H1 (cell line): ENCODE data around the gene PLEKHG3. TPM values are rescaled to one million over a fixed set of nuclear protein-coding genes. Genes with fewer than 3 reads are reported as not detected.

ENCODE experiments used
- CTCF ChIA-PET: fragments of 300-600 bp; sonication (Branson Sonifier 250); formaldehyde crosslinking; loops from one replicate; lab custom pipeline; 2021; ENCODE audit not compliant: partially characterized antibody; lab: Charles Lee
- POLR2A ChIA-PET: fragments of 300-600 bp; sonication (Branson Sonifier 250); formaldehyde crosslinking; loops from one replicate; lab custom pipeline; 2021; ENCODE audit warnings: inconsistent platforms; ENCODE audit not compliant: partially characterized antibody; lab: Charles Lee
- DNase-seq, 2 experiments: peaks; one replicate each; pipeline versions ENCODE4 v3.0.0 to v3.0.0-alpha.2; 2010 to 2022; ENCODE audit warnings: low spot score in 2 of 2, low read depth in 1 of 2, mixed read lengths in 1 of 2
- FAIRE-seq: peaks from 2 replicates; lab custom pipeline; 2011; peaks lifted over from hg19 to GRCh38; lab: Jason Lieb, UNC
- H2AFZ ChIP-seq: 2 replicates; pipeline ENCODE4 v1.8.1; 2012; ENCODE audit warnings: low read length, inconsistent platforms
- H2AK5ac ChIP-seq: 2 replicates; pipeline ENCODE4 v1.6.1; 2013; ENCODE audit warnings: low read depth, low read length
- H2BK120ac ChIP-seq: replicated peaks from 2 replicates; pipeline ENCODE3; 2013; ENCODE audit warnings: low read depth, low read length, inconsistent platforms
- H2BK12ac ChIP-seq: 2 replicates; pipeline ENCODE4 v1.6.1; 2013; ENCODE audit warnings: low read depth, low read length
- H2BK15ac ChIP-seq: 2 replicates; pipeline ENCODE4 v1.6.1; 2013; ENCODE audit warnings: low read length
- H2BK20ac ChIP-seq: 2 replicates; pipeline ENCODE4 v1.6.1; 2013; ENCODE audit warnings: low read length
- H2BK5ac ChIP-seq: 2 replicates; pipeline ENCODE4 v1.6.1; 2013; ENCODE audit warnings: low read depth, low read length
- H3K14ac ChIP-seq: 2 replicates; pipeline ENCODE4 v1.6.1; 2013; ENCODE audit warnings: inconsistent platforms; ENCODE audit not compliant: insufficient read length
- H3K18ac ChIP-seq: 2 replicates; pipeline ENCODE4 v1.6.1; 2013; ENCODE audit warnings: low read length; ENCODE audit errors: extremely low read depth
- H3K23ac ChIP-seq: 2 replicates; pipeline ENCODE4 v1.6.1; 2013; ENCODE audit warnings: inconsistent platforms; ENCODE audit not compliant: insufficient read length
- H3K23me2 ChIP-seq: 2 replicates; pipeline ENCODE4 v1.6.1; 2013; ENCODE audit warnings: low read depth, low read length
- H3K27ac ChIP-seq: 2 replicates; pipeline ENCODE4 v1.6.1; 2011; ENCODE audit warnings: low read depth, low read length, inconsistent platforms
- H3K27me3 ChIP-seq, 4 experiments: replicated peaks in 1 of 4; 1 replicate in 1 of 4; 2 replicates in 3 of 4; pipeline versions ENCODE4 v1.6.1 to v1.8.1; 2011 to 2013; ENCODE audit warnings: low read length in 3 of 4, mild to moderate bottlenecking in 3 of 4, inconsistent platforms in 2 of 4, mixed read lengths in 2 of 4, moderate library complexity in 1 of 4; ENCODE audit not compliant: control insufficient read depth in 3 of 4, insufficient read depth in 3 of 4; ENCODE audit errors: extremely low read depth in 1 of 4
- H3K36me3 ChIP-seq, 4 experiments: 2 replicates each; pipeline versions ENCODE4 v1.6.1 to v1.8.1; 2011 to 2013; ENCODE audit warnings: mild to moderate bottlenecking in 4 of 4, low read length in 3 of 4, moderate library complexity in 2 of 4, control low read depth in 1 of 4, inconsistent platforms in 1 of 4; ENCODE audit not compliant: insufficient read depth in 4 of 4, control insufficient read depth in 2 of 4
- H3K4ac ChIP-seq: replicated peaks from 2 replicates; pipeline ENCODE3; 2013; ENCODE audit warnings: low read length, low read depth, mixed read lengths, inconsistent platforms; ENCODE audit not compliant: insufficient read length
- H3K4me1 ChIP-seq, 4 experiments: replicated peaks in 1 of 4; 1 replicate in 1 of 4; 2 replicates in 3 of 4; pipeline versions ENCODE4 v1.6.1 to v1.8.1; 2011 to 2013; ENCODE audit warnings: low read length in 3 of 4, inconsistent platforms in 2 of 4, mixed read lengths in 1 of 4; ENCODE audit not compliant: insufficient read depth in 4 of 4, control insufficient read depth in 3 of 4
- H3K4me2 ChIP-seq, 2 experiments: 2 replicates each; pipeline versions ENCODE4 v1.6.1 to v1.8.1; 2011 to 2013; ENCODE audit warnings: low read depth in 2 of 2, low read length in 2 of 2, control low read depth in 1 of 2, inconsistent platforms in 1 of 2, mild to moderate bottlenecking in 1 of 2; ENCODE audit not compliant: insufficient read depth in 1 of 2
- H3K4me3 ChIP-seq, 4 experiments: fragments of 200-600, 300-600 bp in 1 of 4; sonication (generic), shearing (Covaris generic), sonication (Bioruptor Twin) in 1 of 4; 2 replicates each; pipeline versions ENCODE4 v1.5.1 to v1.8.1; 2011 to 2016; ENCODE audit warnings: low read length in 4 of 4, low read depth in 3 of 4, control low read depth in 2 of 4, inconsistent platforms in 2 of 4, mild to moderate bottlenecking in 2 of 4, mixed read lengths in 1 of 4, moderate library complexity in 1 of 4; ENCODE audit not compliant: insufficient read depth in 2 of 4; ENCODE audit errors: extremely low read depth in 1 of 4
- H3K56ac ChIP-seq: replicated peaks from 2 replicates; pipeline ENCODE3; 2013; ENCODE audit warnings: low read depth, mild to moderate bottlenecking, mixed read lengths, low read length, inconsistent platforms; ENCODE audit not compliant: insufficient read length
- H3K79me1 ChIP-seq: 2 replicates; pipeline ENCODE4 v1.6.1; 2013; ENCODE audit warnings: low read depth, low read length, control low read depth
- H3K79me2 ChIP-seq, 2 experiments: 2 replicates each; pipeline versions ENCODE4 v1.6.1 to v1.8.1; 2012 to 2013; ENCODE audit warnings: low read length in 2 of 2, mild to moderate bottlenecking in 2 of 2, inconsistent platforms in 1 of 2; ENCODE audit not compliant: insufficient read depth in 2 of 2, control insufficient read depth in 1 of 2
- H3K9ac ChIP-seq, 4 experiments: replicated peaks in 1 of 4; 1 replicate in 1 of 4; 2 replicates in 3 of 4; pipeline versions ENCODE4 v1.6.1 to v1.8.1; 2011 to 2013; ENCODE audit warnings: low read depth in 3 of 4, low read length in 3 of 4, control low read depth in 2 of 4, mild to moderate bottlenecking in 2 of 4, moderate library complexity in 2 of 4, inconsistent platforms in 1 of 4; ENCODE audit errors: extremely low read depth in 1 of 4
- H3K9me3 ChIP-seq, 2 experiments: 2 replicates each; pipeline versions ENCODE4 v1.6.1 to v1.8.1; 2012 to 2013; ENCODE audit warnings: mild to moderate bottlenecking in 2 of 2, moderate library complexity in 2 of 2, control low read depth in 1 of 2, inconsistent platforms in 1 of 2, low read depth in 1 of 2, low read length in 1 of 2, mixed read lengths in 1 of 2; ENCODE audit not compliant: insufficient read depth in 2 of 2
- H4K20me1 ChIP-seq, 2 experiments: replicated peaks in 1 of 2; 2 replicates each; pipeline versions ENCODE3 to v1.8.1; 2011 to 2013; ENCODE audit warnings: inconsistent platforms in 2 of 2, low read length in 2 of 2, mild to moderate bottlenecking in 1 of 2; ENCODE audit not compliant: insufficient read depth in 2 of 2, control insufficient read depth in 1 of 2
- H4K5ac ChIP-seq: 2 replicates; pipeline ENCODE4 v1.6.1; 2013; ENCODE audit warnings: low read length, low read depth, mixed read lengths, inconsistent platforms; ENCODE audit not compliant: insufficient read length
- H4K8ac ChIP-seq: 2 replicates; pipeline ENCODE4 v1.8.0; 2013; ENCODE audit warnings: mild to moderate bottlenecking, moderate library complexity, low read length, inconsistent platforms; ENCODE audit not compliant: insufficient read depth; ENCODE audit errors: extremely low read depth
- H4K91ac ChIP-seq: replicated peaks from 2 replicates; pipeline ENCODE3; 2013; ENCODE audit warnings: low read length, mixed read lengths, inconsistent platforms; ENCODE audit not compliant: insufficient read length
- ATF2 ChIP-seq: IDR thresholded peaks from 2 replicates; pipeline ENCODE4 v1.6.1; 2012; ENCODE audit warnings: low read length, inconsistent platforms
- GABPA ChIP-seq: IDR thresholded peaks from 2 replicates; pipeline ENCODE4 v1.6.1; 2011; ENCODE audit warnings: mild to moderate bottlenecking, low read length, moderate library complexity, borderline replicate concordance; ENCODE audit not compliant: insufficient read depth
- HDAC2 ChIP-seq, 2 experiments: fragments of 300-600 bp in 1 of 2; sonication (generic) in 1 of 2; IDR thresholded peaks; 2 replicates each; pipeline ENCODE4 v1.6.1; 2011 to 2012; ENCODE audit warnings: low read depth in 2 of 2, low read length in 2 of 2, mild to moderate bottlenecking in 2 of 2, moderate library complexity in 2 of 2, borderline replicate concordance in 1 of 2, inconsistent platforms in 1 of 2
- KDM1A ChIP-seq: fragments of 200-600, 300-600 bp; sonication (generic); IDR thresholded peaks from 2 replicates; pipeline ENCODE4 v1.7.1; 2016; ENCODE audit warnings: mild to moderate bottlenecking, low read length, borderline replicate concordance
- NRF1 ChIP-seq: IDR thresholded peaks from 2 replicates; pipeline ENCODE4 v1.6.1; 2011; ENCODE audit warnings: mild to moderate bottlenecking, low read depth, low read length, improper control_type of control experiment
- SIN3A ChIP-seq, 2 experiments: IDR thresholded peaks in 1 of 2; conservative IDR thresholded peaks in 1 of 2; 2 replicates each; pipeline ENCODE4 v1.6.1; 2011 to 2012; ENCODE audit warnings: low read length in 2 of 2, improper control_type of control experiment in 1 of 2, low read depth in 1 of 2, mild to moderate bottlenecking in 1 of 2
- SUZ12 ChIP-seq: fragments of 200-600 bp; sonication (generic); IDR thresholded peaks from 2 replicates; pipeline ENCODE4 v1.6.1; 2012; ENCODE audit warnings: mild to moderate bottlenecking, inconsistent platforms, low read length, moderate library complexity, mixed read lengths
- WGBS, 2 experiments: shearing (Covaris generic) in 1 of 2; methylation state at CpG; one replicate each; pipeline versions ENCODE4 v1.1.6 to v1.1.7; 2013 to 2015; ENCODE audit warnings: low lambda C conversion rate in 2 of 2, mixed read lengths in 2 of 2, inconsistent platforms in 1 of 2, low coverage in 1 of 2, missing lambda C conversion rate in 1 of 2; ENCODE audit not compliant: insufficient replicate concordance in 2 of 2, insufficient coverage in 1 of 2, insufficient read length in 1 of 2; ENCODE audit errors: extremely low coverage in 1 of 2, missing lambda C conversion rate in 1 of 2; 5-methylcytosine and 5-hydroxymethylcytosine counted together
- polyA plus RNA-seq, 7 experiments: library from polyadenylated mRNA; depleted of rRNA in 3 of 7; stranded (reverse) in 5 of 7; unstranded in 2 of 7; fragments of >200 nt in 5 of 7; fragments of 200-250 nt in 2 of 7; gene quantifications; 1 replicate in 5 of 7; 2 replicates in 1 of 7; 4 replicates in 1 of 7; pipeline versions ENCODE4 v1.2.1 to v1.2.3, GENCODE V29; 2011 to 2013; ENCODE audit warnings: missing spikeins in 2 of 7, mixed read lengths in 2 of 7
- total RNA-seq: library from RNA; stranded (reverse); fragmentation: NEBNext Ultra II Directional; extraction: Animal tissue kit (Norgen Biotek cat#: 25700); gene quantifications from 2 replicates; pipeline ENCODE4 v1.2.1, GENCODE V29; 2021

Gene PLEKHG3
- total and polyA plus RNA-seq, 2 of the 8 experiments (the other 6 are each of a cell fraction or from before 2014, with no cell fraction given): 43.4 to 90.6 TPM

- Histone ChIP-seq H2AFZ (no peak overlapping the region), H3K9me3 (no peaks in the 10 kb centered on the region; a peak in 1 of 4 replicates), H3K36me3 (no peaks in the 10 kb centered on the region), H4K5ac (no peak overlapping the region), H3K23me2 (no peaks in the 10 kb centered on the region), H3K79me1 (no peaks in the 10 kb centered on the region), H3K4me2 (no peak overlapping the region), H4K91ac (no peak overlapping the region), H2AK5ac (no peak overlapping the region), H3K27me3 (no peaks in the 10 kb centered on the region), H2BK120ac (no peak overlapping the region), H2BK15ac (no peak overlapping the region), H3K4ac (no peak overlapping the region), H3K4me3 (no peak overlapping the region), H3K27ac (no peak overlapping the region), H4K8ac (no peak overlapping the region), H3K4me1 (peaks cover 0 to 10% (median 1%) of the 10 kb centered on the region in 4 experiments; a peak in 1 of 7 replicates), H3K23ac (no peak overlapping the region), H2BK5ac (no peak overlapping the region), H3K56ac (no peak overlapping the region), H3K18ac (no peak overlapping the region), H3K14ac (no peak overlapping the region), H2BK20ac (no peak overlapping the region), H4K20me1 (no peaks in the 10 kb centered on the region), H2BK12ac (no peak overlapping the region), H3K79me2 (no peaks in the 10 kb centered on the region), H3K9ac (no peak overlapping the region)
- TF ChIP-seq SUZ12 (no peak), KDM1A (no peak), NRF1 (no peak), SIN3A (conservative IDR thresholded peaks at IDR 0.05 in 1 of 2, IDR thresholded peaks at IDR 0.05 in 1 of 2; ENCODE audit: low read depth in 1 of 2, low read length in 2 of 2) (no peak), ATF2 (no peak), HDAC2 (IDR thresholded peaks at IDR 0.05; ENCODE audit: borderline replicate concordance in 1 of 2, low read depth in 2 of 2, low read length in 2 of 2) (no peak), GABPA (no peak)
- WGBS, 2 experiments: 95% methylated on average over 1 of the region's 1 CpG; no CpG with 5 or more reads in 1 of the 2 experiments
- no peak for DNase-seq
- ChIA-PET CTCF (interaction anchor here (0.7 to 7.2 kb wide), 8 partner anchors 12 to 129 kb away, joined by 3 to 49 read pairs (median 4); no protein-coding TSS in a partner anchor), POLR2A (no interaction called here)
- FAIRE-seq: no peak
These were observed 84.5 kb downstream of the PLEKHG3 start for GRCh38 chr14:64788706-64789105.
